HG03571 (cell line): Measurements from ENCODE around the gene SPATC1L.

ENCODE experiments used
- ATAC-seq: cut with Tn5 transposase; IDR thresholded peaks from one replicate; pipeline ENCODE4 v1.9.1; 2021; ENCODE audit not compliant: unreplicated experiment

The SPATC1L gene

DNA sequence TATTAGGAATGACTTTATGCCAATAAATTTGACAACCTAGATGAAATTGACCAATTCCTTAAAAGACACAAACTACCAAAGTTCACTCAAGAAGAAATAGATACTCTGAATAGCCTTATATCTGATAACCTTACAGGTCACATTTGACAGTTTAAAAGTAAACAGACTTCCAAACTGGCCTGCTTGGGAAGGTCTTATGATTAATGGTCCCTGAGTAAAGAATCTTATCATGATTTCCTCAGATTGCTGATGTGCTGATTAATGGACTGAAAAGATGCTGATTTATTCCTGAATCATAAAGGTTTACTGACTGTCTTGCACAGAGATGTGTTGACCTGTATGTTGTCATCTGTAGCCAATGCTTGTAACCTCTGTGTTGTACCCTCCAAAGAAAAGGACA lies 19.2 kb downstream of the SPATC1L start:
- ATAC-seq = no peak

DNA sequence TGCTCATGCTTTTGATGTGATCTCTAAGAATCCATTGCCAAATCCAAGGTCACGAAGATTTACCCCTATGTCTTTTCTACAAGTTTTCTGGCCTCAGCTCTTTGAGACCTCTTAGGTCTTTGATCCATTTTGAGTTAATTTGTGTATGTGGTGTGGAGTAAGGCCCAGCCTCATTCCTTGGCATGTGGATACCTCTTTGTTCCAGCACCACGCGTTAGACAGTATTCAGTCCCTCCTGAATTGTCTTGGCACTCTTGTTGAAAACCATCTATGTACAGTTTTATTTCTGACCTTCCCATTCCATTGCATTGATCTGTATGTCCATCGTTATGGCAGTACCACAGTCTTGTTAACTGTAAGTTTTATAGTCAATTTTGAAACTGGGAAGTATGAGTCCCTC lies 20.9 kb downstream of the SPATC1L start:
- no peak for ATAC-seq

DNA sequence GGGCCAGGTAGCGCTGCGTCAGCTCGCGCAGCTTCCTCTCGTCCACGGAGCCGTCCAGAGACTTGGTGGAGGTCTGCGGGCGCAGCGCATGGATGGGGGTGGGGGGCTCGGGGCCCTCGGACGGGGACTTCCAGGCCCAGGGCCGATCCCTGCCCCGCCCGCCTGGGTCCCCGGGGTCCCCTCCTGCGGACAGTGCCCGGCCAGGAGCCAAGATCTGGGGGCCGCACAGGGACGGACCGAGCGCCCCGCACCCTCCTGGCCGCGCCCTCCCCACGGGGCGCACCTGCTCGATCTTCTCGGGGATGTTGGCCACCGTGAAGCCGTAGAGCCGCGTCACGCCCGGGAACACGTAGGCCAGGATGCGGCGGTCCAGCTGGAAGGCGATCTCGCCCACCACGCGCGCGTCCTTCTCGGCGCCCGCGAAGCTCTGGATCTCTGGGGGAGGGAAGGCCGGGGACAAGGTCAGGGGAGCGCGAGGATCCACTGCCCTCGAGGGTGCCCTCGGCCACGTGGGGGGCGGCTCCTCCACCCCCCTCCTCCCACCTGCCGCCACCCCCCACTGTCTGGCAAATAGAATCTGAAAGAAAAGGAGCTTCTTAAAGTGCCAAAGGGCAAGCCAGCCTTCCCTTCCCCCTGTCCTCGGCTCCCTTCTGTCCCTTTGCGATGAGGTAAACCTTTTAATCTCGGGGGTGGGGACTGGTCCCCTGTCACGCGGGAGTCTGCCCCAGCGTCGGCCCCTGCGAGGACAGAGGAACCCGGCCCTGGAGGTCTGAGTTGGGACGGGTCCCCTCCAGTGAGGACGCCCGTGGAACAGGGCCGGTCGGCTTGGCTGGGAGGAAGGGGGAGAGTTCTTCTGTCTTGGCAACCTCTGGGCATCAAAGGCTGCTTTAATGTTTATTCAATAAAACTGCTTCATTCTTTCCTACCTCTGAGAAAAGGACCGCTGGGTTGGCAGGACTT lies 22.3 kb downstream of the SPATC1L start:
- ATAC-seq = no peak

DNA sequence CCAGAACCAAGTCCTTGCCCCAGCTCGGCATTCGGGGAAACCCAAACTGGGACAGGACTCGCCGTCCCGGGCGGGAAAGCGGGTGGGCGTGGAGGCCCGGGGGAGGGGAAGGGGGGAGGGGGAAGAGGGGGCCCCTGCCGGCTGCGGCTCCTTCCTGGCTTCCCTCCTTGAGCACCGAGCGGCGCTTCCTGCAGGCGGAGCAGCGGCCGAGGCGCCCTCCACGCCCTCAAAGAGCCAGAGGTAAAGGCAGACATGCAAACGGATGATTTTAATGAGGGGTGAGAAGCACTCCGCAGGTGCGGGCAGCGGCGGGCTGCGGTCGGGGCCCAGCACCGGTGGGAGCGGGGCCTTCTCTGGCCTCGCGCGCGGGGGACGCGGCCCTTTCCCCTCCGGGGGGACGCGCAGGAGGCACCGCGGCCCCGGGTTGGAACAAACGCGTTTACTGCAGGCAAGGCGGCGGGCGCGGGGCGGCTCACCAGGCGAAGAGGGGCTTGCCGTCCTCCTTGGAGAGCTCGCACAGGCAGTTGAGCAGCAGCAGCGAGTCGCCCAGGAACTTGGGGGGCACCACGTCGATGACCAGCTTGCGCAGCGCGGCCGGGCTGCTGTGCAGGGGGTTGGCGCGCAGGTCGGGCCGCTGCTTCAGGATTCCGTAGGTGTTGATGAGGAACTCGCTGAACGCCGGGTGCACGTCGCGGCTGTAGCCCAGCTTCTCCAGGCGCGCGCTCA lies 23.2 kb downstream of the SPATC1L start:
- ATAC-seq = no peak

DNA sequence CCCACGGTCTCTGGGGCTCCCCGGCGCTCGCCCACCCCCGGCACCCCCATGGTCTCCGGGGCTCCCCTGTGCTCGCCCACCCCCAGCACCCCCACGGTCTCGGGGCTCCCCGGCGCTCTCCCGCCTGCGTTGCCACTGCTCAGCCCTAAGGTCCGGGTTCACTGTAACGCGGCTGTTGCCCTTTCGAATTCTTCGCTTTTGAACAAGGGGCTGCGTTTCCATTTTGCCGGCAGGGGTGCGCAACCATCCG lies 23.7 kb downstream of the SPATC1L start:
- ATAC-seq = no peak

DNA sequence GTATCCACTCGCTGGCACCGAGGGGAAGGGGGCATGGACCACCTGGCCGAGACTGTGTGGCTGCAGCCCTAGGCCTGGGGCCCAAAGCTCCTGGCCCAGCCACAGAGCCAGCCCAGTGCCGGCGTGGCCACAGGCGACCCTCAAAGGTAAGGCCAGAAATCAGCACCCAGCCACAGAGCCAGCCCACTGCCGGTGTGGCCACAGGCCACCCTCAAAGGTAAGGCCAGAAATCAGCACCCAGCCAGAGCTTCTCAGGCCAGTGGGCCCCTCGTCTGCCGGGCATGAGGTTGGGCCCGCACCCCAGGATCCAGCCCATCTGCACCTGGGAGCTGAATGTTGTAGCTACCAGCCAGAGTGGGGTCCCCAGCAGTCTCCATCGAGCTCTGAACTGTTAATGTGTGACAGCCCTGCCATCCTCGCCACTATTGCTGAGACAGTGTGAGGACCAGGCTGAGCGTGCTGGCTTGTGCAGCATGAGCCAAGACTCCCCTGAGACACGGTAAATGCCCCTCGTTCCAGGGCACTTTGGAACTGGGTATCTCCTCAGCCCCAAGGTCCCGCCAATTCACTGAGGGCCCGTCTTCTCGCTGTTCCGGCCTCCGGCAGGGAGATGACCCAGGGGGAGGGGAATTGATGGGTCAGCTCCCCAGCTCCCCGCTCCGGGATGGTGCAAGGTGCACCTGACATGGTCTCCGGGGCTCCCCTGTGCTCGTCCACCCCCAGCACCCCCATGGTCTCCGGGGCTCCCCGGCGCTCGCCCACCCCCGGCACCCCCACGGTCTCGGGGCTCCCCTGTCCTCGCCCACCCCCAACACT lies 24.2 kb downstream of the SPATC1L start:
- ATAC-seq = no peak

DNA sequence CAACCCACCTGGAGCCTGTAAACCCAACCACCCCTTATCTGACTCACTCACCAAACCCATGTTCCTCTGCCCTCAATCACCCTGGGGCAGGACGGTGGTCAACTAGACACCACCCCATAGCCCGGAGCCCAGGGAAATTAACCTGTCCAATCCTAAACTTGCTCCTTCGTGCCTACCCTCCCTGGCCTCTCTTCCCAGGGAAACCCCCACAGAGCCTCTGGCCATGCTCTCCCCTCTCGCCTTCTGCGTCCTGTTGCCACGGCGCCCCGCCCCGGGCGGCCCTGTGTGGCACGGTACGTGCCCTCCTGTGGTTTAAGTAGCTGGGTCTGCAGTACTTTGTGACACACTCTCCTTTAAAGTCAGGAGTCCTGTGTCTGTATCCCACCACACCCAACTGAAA lies 24.9 kb downstream of the SPATC1L start:
- no peak for ATAC-seq

DNA sequence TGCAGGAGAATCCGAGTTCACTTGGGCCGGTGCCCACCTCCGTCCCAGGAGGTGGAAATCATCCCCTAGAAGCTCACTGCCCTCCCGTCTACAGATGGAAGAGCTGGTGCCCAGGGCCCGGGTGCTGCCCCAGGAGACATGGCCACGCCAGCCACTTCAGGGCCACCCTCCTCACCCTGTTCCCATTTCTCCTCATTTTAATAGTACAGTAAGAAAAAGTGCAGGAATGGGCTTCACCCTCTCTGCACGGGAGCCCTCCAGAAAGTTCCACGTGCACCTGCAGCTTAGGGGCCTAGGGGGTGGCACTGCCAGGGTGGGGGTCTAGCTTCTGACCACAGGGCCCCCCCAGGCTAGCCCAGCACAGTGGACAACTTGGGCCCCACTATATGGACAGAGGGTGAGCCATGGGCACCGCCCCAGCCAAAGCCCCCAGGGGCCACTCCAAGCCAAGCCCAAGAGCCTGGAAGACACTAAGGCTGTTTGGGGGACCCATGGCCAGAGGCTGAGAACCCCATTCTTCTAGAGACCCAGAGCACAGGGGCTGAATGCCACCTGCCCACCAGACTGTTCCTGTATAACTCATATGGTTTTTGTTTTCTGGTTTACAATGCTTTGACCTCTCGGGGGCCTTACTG lies 25.5 kb downstream of the SPATC1L start:
- no peak for ATAC-seq

DNA sequence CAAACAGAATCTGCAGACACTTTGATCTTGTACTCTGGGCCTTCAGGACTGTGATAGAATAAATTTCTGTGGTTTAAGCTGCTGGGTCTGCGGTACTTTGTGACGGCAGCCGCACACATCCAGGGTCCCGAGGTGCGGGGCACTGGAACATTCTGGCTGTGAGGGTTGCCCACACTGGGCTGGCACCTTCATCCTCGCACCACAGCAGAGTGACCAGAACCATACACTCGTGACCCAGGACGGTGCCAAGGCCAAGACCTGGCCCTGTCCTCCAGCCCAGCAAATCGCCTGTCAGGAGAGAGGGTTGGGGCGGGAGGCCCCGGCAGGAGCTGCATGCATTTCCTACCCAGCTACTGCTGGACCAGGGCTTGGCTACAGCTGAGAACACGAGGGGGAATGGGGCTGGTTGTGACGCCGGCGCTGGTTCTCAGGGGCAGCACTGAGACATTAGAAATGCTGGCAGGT lies 26.2 kb downstream of the SPATC1L start:
- ATAC-seq = no peak

DNA sequence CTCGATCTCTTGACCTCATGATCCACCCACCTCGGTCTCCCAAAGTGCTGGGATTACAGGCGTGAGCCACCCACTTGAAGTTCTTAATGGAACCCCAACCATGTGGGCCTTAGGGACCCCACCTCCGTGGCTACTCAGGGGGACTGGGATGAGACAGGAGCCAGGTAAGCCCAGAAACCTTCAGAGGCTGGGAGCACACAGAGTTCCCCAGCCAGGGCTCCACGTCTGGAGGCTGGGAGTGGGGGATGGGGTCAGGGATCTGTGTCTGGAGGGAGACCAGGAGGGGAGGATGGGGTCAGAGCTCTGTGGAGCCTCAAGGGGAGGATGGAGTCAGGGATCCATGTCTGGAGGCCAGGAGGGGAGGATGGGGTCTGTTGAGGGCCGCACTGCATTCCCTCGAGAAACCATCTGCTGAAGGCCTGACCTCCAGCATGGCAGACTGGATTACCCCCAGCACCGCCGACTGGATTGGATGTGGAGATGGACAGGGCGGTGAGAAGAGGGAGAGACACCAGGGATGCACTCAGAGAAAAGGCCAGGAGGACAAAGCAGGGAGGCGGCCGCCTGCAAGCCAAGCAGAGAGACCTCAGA lies 26.8 kb downstream of the SPATC1L start:
- no peak for ATAC-seq

DNA sequence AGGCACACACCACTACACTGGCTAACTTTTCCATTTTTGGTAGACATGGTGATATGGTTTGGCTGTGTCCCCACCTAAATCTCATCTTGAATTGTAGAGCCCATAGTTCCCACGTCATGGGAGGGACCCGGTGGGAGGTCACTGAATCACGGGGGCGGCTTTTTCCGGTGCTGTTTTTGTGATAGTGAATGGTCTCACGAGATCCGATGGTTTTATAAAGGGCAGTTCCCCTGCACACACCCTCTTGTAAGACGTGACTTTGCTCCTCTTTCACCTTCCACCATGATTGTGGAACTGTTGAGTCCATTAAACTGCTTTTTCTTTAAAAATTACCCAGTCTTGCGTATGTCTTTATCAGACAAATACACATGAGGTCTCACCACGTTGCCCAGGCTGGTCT lies 27.6 kb downstream of the SPATC1L start:
- ATAC-seq = no peak

DNA sequence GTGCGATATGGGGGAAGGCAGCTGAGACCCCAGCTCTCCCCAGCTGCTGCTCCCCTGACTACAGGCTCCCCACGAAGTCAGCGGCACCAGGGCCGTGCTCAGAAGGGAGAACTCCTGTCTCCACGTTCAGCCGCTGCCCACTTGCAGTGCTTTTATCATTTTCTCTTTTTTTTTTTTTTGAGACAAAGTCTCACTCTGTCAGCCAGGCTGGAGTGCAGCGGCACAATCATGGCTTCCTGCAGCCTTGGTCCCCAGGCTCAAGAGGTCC lies 27.9 kb downstream of the SPATC1L start:
- no peak for ATAC-seq

DNA sequence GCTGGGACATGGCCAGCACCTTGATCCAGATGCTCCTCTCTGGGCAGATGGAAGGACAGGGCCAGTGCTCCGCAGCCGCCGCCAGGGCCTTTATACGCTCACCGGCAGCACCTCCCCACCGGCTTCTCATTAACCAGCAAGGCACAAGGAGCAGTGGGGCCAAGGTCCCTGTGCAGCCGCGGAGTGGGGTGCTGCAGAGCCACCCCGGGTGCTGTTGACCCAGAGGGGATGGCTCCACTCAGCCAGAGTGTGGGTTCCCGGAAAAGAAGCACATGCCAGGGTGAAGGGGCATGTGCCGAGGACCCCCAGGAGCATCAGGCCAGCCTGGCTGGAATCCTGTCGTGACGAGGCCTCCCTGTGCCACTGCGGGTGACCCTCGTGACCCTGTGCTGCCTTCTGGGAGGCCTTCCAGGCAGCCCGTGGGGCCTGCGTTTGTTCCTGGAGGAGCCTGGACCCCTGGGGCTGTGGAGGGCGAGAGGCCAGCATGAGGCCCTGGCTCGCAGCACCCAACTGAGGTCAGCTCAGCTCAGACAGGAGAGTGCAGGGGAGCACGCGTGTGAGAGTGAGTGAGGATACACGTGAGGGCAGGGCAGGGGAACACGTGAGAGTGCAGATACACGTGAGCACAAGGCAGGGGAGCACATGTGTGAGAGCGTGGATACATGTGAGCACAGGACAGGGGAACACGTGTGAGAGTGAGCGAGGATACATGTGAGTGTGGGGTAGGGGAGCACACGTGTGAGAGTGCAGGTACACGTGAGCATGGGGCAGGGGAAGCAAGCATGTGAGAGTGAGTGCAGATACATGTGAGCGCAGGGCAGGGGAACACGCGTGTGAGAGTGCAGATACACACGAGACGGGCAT lies 28.5 kb downstream of the SPATC1L start, which contains the start of gene FTCD:
Gene FTCD (minus strand): TSS at position 66 of the 864 bp plus-strand sequence. CDS start 56 bp downstream, at position 10.
- no peak for ATAC-seq

DNA sequence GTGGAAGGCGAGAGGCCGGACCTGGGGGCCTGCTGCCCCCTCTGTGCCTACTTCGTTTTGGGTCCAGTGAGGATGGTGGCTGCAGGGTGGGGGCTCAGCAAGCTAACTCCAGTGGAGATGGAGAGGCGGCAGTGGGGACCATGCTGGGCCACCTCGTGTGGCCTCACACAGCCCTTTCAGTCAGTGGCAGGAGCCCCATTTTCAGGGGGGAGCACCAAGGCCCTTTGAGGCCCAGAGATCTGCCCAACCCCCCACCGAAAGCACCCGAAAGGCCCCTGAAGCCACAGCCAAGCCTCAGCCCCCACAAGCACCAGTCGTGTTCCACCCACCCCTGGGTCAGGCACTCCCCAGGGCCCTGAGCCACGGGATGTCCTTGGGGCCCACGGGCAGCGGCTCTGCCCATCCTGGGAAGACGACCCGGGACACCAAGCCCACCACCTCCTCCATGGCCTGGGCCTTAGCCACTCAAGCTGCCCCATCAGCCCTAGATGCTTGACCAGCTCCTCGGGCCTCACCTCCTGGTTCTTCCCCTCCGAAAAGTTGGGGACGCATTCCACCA lies 29.2 kb downstream of the SPATC1L start:
- ATAC-seq = no peak

DNA sequence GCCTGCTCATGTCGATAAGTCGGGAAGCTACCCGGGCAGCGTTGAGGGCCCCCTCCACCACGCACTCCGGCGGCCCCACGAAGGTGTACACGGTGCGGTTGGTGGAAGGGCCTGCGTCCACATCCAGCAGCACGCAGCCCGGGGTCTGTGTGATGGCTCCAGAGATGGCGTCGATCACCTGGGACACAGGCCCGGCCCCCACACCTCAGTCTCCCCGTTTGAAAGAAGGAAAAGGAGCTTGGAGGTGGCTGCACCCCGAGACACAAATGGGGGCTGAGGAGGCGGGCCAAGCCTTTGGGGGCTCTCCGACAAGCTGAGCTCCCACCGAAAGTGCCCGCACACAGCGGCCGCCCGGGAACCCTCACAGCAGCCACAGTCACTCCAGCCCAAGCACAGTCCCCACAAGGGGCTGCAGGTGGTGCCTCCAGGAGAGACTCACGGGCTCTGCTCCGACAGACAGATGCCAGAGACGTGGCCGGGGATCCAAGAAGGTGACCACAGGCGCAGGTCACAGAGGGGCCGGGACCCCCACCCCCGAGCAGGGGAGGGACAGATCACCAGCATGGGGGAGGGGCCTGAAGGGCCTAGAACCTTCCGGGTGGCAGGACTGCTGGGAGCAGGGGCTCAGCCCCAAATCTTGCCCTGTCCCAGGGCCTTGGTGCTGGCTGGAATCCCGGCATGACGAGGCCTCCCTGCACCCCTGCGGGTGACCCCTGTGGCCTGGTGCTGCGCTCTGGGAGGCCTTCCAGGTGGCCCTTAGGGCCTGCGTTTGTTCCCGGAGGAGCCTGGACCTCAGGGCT lies 29.9 kb downstream of the SPATC1L start:
- ATAC-seq = no peak

DNA sequence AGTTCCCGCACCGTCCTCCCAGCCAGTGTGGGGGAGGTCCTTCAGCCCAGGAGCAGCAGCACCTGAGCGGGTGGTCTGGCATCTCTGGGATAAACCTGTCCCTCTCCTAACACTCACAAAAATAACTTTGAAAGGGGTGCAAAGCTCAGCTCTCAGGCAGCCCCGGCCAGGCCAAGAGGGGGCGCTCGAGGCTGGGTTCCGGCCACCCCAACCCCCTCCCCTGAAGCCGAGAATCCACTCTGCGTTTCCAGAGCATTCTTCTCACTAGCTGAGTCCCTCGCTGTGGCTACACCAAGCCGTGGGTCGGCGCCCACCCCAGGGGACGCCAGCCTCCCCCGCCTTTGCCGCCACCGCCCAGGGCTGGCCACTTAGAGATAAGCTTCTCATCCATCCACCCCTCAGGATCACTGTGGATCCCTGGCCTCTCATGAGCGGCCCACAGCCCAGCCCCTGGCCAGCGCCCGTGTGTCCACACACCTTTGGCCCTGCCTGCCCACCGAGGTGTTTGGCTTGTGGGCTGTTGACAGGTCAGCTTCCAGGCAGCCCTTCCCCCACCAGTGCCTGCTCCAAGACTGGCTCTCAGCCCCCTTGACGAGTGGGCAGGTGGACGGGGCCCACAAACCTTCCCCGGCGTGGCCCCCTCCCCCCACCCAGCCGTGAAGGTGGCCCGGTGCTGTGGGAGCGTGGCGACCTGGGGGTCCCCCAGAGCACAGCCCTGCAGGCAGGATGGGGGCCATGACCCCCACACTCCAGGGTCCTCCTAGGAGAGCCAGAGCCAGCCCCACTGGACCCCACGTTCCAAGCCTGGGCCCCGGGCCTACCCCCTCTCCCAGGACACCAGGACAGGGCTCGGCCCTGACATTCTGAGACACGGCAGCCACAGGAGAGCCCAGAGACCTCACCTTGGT lies 30.8 kb downstream of the SPATC1L start:
- ATAC-seq = no peak

DNA sequence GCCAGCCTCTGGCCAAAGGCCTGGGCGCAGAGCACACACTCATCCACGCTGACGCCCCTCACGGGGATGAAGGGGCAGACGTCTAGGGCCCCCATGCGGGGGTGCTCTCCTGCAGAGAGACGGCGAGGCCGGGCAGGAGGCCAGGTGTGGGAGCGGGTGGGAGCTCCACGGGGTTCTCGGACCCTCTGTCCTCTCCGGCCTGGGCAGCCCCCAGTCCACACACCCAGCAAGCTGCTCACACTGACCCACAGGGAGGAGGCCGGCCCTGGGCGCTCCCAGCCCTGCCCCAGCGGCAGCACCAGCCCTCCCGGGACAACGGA lies 31.4 kb downstream of the SPATC1L start:
- ATAC-seq = no peak
